H1 (cell line): ENCODE data around the gene CLEC1B. TPM values are rescaled to one million over a fixed set of nuclear protein-coding genes. Genes with fewer than 3 reads are reported as not detected.

Experiments used
- polyA plus RNA-seq, 7 experiments: library from polyadenylated mRNA; depleted of rRNA in 3 of 7; stranded (reverse) in 5 of 7; unstranded in 2 of 7; fragments of >200 nt in 5 of 7; fragments of 200-250 nt in 2 of 7; gene quantifications; 1 replicate in 5 of 7; 2 replicates in 1 of 7; 4 replicates in 1 of 7; pipeline versions ENCODE4 v1.2.1 to v1.2.3, GENCODE V29; 2011 to 2013; ENCODE audit warnings: missing spikeins in 2 of 7, mixed read lengths in 2 of 7
- total RNA-seq: library from RNA; stranded (reverse); fragmentation: NEBNext Ultra II Directional; extraction: Animal tissue kit (Norgen Biotek cat#: 25700); gene quantifications from 2 replicates; pipeline ENCODE4 v1.2.1, GENCODE V29; 2021
- TF ChIP-seq, protein P1 (sequence below): fragments of 300-600 bp; sonication (generic); IDR thresholded peaks from 2 replicates; pipeline ENCODE4 v1.7.1; 2012; ENCODE audit warnings: low read length, moderate library complexity, mild to moderate bottlenecking, inconsistent platforms; ENCODE audit not compliant: insufficient replicate concordance

CLEC1B gene
- total and polyA plus RNA-seq, 2 of the 8 experiments (the other 6 are each of a cell fraction or from before 2014, with no cell fraction given): not detected

- TF ChIP-seq, protein P1, sequence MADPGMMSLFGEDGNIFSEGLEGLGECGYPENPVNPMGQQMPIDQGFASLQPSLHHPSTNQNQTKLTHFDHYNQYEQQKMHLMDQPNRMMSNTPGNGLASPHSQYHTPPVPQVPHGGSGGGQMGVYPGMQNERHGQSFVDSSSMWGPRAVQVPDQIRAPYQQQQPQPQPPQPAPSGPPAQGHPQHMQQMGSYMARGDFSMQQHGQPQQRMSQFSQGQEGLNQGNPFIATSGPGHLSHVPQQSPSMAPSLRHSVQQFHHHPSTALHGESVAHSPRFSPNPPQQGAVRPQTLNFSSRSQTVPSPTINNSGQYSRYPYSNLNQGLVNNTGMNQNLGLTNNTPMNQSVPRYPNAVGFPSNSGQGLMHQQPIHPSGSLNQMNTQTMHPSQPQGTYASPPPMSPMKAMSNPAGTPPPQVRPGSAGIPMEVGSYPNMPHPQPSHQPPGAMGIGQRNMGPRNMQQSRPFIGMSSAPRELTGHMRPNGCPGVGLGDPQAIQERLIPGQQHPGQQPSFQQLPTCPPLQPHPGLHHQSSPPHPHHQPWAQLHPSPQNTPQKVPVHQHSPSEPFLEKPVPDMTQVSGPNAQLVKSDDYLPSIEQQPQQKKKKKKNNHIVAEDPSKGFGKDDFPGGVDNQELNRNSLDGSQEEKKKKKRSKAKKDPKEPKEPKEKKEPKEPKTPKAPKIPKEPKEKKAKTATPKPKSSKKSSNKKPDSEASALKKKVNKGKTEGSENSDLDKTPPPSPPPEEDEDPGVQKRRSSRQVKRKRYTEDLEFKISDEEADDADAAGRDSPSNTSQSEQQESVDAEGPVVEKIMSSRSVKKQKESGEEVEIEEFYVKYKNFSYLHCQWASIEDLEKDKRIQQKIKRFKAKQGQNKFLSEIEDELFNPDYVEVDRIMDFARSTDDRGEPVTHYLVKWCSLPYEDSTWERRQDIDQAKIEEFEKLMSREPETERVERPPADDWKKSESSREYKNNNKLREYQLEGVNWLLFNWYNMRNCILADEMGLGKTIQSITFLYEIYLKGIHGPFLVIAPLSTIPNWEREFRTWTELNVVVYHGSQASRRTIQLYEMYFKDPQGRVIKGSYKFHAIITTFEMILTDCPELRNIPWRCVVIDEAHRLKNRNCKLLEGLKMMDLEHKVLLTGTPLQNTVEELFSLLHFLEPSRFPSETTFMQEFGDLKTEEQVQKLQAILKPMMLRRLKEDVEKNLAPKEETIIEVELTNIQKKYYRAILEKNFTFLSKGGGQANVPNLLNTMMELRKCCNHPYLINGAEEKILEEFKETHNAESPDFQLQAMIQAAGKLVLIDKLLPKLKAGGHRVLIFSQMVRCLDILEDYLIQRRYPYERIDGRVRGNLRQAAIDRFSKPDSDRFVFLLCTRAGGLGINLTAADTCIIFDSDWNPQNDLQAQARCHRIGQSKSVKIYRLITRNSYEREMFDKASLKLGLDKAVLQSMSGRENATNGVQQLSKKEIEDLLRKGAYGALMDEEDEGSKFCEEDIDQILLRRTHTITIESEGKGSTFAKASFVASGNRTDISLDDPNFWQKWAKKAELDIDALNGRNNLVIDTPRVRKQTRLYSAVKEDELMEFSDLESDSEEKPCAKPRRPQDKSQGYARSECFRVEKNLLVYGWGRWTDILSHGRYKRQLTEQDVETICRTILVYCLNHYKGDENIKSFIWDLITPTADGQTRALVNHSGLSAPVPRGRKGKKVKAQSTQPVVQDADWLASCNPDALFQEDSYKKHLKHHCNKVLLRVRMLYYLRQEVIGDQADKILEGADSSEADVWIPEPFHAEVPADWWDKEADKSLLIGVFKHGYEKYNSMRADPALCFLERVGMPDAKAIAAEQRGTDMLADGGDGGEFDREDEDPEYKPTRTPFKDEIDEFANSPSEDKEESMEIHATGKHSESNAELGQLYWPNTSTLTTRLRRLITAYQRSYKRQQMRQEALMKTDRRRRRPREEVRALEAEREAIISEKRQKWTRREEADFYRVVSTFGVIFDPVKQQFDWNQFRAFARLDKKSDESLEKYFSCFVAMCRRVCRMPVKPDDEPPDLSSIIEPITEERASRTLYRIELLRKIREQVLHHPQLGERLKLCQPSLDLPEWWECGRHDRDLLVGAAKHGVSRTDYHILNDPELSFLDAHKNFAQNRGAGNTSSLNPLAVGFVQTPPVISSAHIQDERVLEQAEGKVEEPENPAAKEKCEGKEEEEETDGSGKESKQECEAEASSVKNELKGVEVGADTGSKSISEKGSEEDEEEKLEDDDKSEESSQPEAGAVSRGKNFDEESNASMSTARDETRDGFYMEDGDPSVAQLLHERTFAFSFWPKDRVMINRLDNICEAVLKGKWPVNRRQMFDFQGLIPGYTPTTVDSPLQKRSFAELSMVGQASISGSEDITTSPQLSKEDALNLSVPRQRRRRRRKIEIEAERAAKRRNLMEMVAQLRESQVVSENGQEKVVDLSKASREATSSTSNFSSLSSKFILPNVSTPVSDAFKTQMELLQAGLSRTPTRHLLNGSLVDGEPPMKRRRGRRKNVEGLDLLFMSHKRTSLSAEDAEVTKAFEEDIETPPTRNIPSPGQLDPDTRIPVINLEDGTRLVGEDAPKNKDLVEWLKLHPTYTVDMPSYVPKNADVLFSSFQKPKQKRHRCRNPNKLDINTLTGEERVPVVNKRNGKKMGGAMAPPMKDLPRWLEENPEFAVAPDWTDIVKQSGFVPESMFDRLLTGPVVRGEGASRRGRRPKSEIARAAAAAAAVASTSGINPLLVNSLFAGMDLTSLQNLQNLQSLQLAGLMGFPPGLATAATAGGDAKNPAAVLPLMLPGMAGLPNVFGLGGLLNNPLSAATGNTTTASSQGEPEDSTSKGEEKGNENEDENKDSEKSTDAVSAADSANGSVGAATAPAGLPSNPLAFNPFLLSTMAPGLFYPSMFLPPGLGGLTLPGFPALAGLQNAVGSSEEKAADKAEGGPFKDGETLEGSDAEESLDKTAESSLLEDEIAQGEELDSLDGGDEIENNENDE: no peak
These were observed 32.4 kb upstream of the CLEC1B start (continued) for GRCh38 chr12:10031321-10031720.
